Activated T-cell treated with anti-CD3 and anti-CD28 coated beads, Interleukin-2, amount 50 U/mL, for 72 hours (primary cell): ENCODE results near the gene KLHL33. TPM values are rescaled to one million over a fixed set of nuclear protein-coding genes. Genes with fewer than 3 reads are reported as not detected.

ENCODE experiments used
- ATAC-seq, 2 donors: fragments of 150-1000 bp; cut with Tn5 transposase; replicated peaks in 1 of 2; 2 replicates each; pipeline ENCODE4 v1.10.0; 2021; ENCODE audit warnings: moderate library complexity in 2 of 2, mild to moderate bottlenecking in 1 of 2
- DNase-seq, 2 donors: peaks; one replicate each; pipeline ENCODE4 v3.0.0; 2021 to 2022; ENCODE audit warnings: mixed read lengths in 1 of 2
- H3K27ac Mint-ChIP-seq: one replicate; pipeline ENCODE4 v1.8.0; 2022; ENCODE audit warnings: mild to moderate bottlenecking, moderate library complexity, mixed read lengths
- H3K27me3 Mint-ChIP-seq: one replicate; pipeline ENCODE4 v1.8.0; 2022; ENCODE audit warnings: low read depth, mixed read lengths
- H3K36me3 Mint-ChIP-seq, 2 donors: one replicate each; pipeline ENCODE4 v1.8.0; 2022; ENCODE audit warnings: mixed read lengths in 2 of 2, mild to moderate bottlenecking in 1 of 2; ENCODE audit not compliant: insufficient read depth in 2 of 2
- H3K4me1 Mint-ChIP-seq: one replicate; pipeline ENCODE4 v1.8.0; 2022; ENCODE audit warnings: low read depth, mixed read lengths
- H3K4me3 Mint-ChIP-seq, 2 donors: one replicate each; pipeline ENCODE4 v1.8.0; 2022; ENCODE audit warnings: mild to moderate bottlenecking in 2 of 2, mixed read lengths in 2 of 2, moderate library complexity in 2 of 2
- H3K9me3 Mint-ChIP-seq, 2 donors: one replicate each; pipeline ENCODE4 v1.8.0; 2022; ENCODE audit warnings: mixed read lengths in 2 of 2
- total RNA-seq, 2 donors: library from RNA; stranded (reverse); gene quantifications; one replicate each; pipeline ENCODE4 v1.2.3, GENCODE V29; 2022

The KLHL33 gene
- total RNA-seq, result under 1 TPM; 0.28 to 0.29 TPM

- no peaks in the 10 kb centered on the region for H3K36me3 Mint-ChIP-seq
- ATAC-seq (no peak), DNase-seq (no peak)
- H3K4me1 Mint-ChIP-seq, result peaks cover 8% of the 10 kb centered on the region
- H3K27ac Mint-ChIP-seq, result no peak within 1 kb of the TSS
- peaks cover 4% of the 10 kb centered on the region for H3K27me3 Mint-ChIP-seq
- no peaks in the 10 kb centered on the region for H3K9me3 Mint-ChIP-seq
- no peak within 1 kb of the TSS for H3K4me3 Mint-ChIP-seq
Observed at GRCh38 chr14:20435582-20436362, at the start of gene KLHL33. Gene KLHL33, minus strand, starts transcription at chr14:20436166. Its CDS starts 355 bp downstream, at chr14:20435811.

GRCh38 chr14:20482382-20482781 is 46.4 kb upstream of the KLHL33 start:
- Mint-ChIP-seq H3K9me3 (peaks cover 0 to 1% of the 10 kb centered on the region in 2 donors), H3K4me1 (peaks cover 23% of the 10 kb centered on the region), H3K36me3 (peaks cover 4 to 11% of the 10 kb centered on the region in 2 donors), H3K27ac (peak overlapping the region; percentile 30), H3K27me3 (no peaks in the 10 kb centered on the region), H3K4me3 (no peak overlapping the region)
- DNase-seq (no peak), ATAC-seq (no peak)

- no peaks in the 10 kb centered on the region for H3K9me3 Mint-ChIP-seq
- no peak for DNase-seq
- no peak overlapping the region for H3K4me3 Mint-ChIP-seq
- no peak for ATAC-seq
- no peak overlapping the region for H3K27ac Mint-ChIP-seq
- H3K36me3 Mint-ChIP-seq, result peaks cover 13 to 33% of the 10 kb centered on the region in 2 donors
- peaks cover 44% of the 10 kb centered on the region for H3K4me1 Mint-ChIP-seq
- H3K27me3 Mint-ChIP-seq, result no peaks in the 10 kb centered on the region
Observed at GRCh38 chr14:20478894-20479293, 42.9 kb upstream of the KLHL33 start.

GRCh38 chr14:20477211-20477876 is 41.4 kb upstream of the KLHL33 start:
- DNase-seq, result peak; percentile 25 to 26
- H3K4me1 Mint-ChIP-seq, result peaks cover 57% of the 10 kb centered on the region

GRCh38 chr14:20476776-20477175 is 40.8 kb upstream of the KLHL33 start:
- Mint-ChIP-seq H3K4me1 (peaks cover 63% of the 10 kb centered on the region), H3K36me3 (peaks cover 24 to 46% of the 10 kb centered on the region in 2 donors), H3K4me3 (peak overlapping the region; percentile 48 to 50), H3K9me3 (no peaks in the 10 kb centered on the region), H3K27ac (peak overlapping the region; percentile 83), H3K27me3 (no peaks in the 10 kb centered on the region)
- ATAC-seq (no peak), DNase-seq (no peak)

More at GRCh38 chr14:20477211-20477876, 41.4 kb upstream of the KLHL33 start:
- Mint-ChIP-seq H3K4me3 (peak overlapping the region; percentile 48 to 50), H3K27ac (peak overlapping the region; percentile 83), H3K36me3 (peaks cover 18 to 43% of the 10 kb centered on the region in 2 donors), H3K27me3 (no peaks in the 10 kb centered on the region), H3K9me3 (no peaks in the 10 kb centered on the region)
- peak; percentile 38 to 51 for ATAC-seq

- peaks cover 32 to 48% of the 10 kb centered on the region in 2 donors for H3K36me3 Mint-ChIP-seq
- H3K4me1 Mint-ChIP-seq, result peaks cover 74% of the 10 kb centered on the region
- no peaks in the 10 kb centered on the region for H3K27me3 Mint-ChIP-seq
- peak overlapping the region; percentile 67 to 78 for H3K4me3 Mint-ChIP-seq
- H3K9me3 Mint-ChIP-seq, result no peaks in the 10 kb centered on the region
- peak overlapping the region; percentile 79 for H3K27ac Mint-ChIP-seq
- DNase-seq (no peak), ATAC-seq (no peak)
Observed at GRCh38 chr14:20472536-20473169, 36.7 kb upstream of the KLHL33 start.

GRCh38 chr14:20470603-20470901 is 34.6 kb upstream of the KLHL33 start:
- Mint-ChIP-seq H3K4me1 (peaks cover 53% of the 10 kb centered on the region), H3K4me3 (peak overlapping the region; percentile 94 to 100), H3K27ac (peak overlapping the region; percentile 99)

GRCh38 chr14:20469890-20470602 is 34.1 kb upstream of the KLHL33 start:
- Mint-ChIP-seq H3K4me1 (peaks cover 47% of the 10 kb centered on the region), H3K27ac (peak overlapping the region; percentile 99), H3K27me3 (no peaks in the 10 kb centered on the region), H3K36me3 (peaks cover 26 to 32% of the 10 kb centered on the region in 2 donors), H3K9me3 (no peaks in the 10 kb centered on the region), H3K4me3 (peak overlapping the region; percentile 94 to 100)
- peak; percentile 76 to 79 for ATAC-seq
- peak; percentile 69 to 70 for DNase-seq

More at GRCh38 chr14:20470603-20470901, 34.6 kb upstream of the KLHL33 start:
- Mint-ChIP-seq H3K36me3 (peaks cover 29 to 36% of the 10 kb centered on the region in 2 donors), H3K9me3 (no peaks in the 10 kb centered on the region), H3K27me3 (no peaks in the 10 kb centered on the region)
- ATAC-seq (no peak), DNase-seq (no peak)

- peaks cover 41% of the 10 kb centered on the region for H3K4me1 Mint-ChIP-seq
- H3K9me3 Mint-ChIP-seq, result no peaks in the 10 kb centered on the region
- DNase-seq (peak; percentile 87 to 90), ATAC-seq (peak; percentile 89 to 90)
- H3K27ac Mint-ChIP-seq, result peak within 1 kb of the TSS; percentile 99
- no peaks in the 10 kb centered on the region for H3K27me3 Mint-ChIP-seq
- peak within 1 kb of the TSS; percentile 94 to 100 for H3K4me3 Mint-ChIP-seq
- H3K36me3 Mint-ChIP-seq, result peaks cover 23 to 25% of the 10 kb centered on the region in 2 donors
Observed at GRCh38 chr14:20469242-20469889, 33.4 kb upstream of the KLHL33 start, which contains the start of gene PNP. Gene PNP, plus strand, starts transcription at chr14:20469406. Its CDS starts 119 bp downstream, at chr14:20469525.

GRCh38 chr14:20468764-20469241 is 32.8 kb upstream of the KLHL33 start:
- H3K27ac Mint-ChIP-seq, result peak overlapping the region; percentile 99

GRCh38 chr14:20461225-20462141 is 25.5 kb upstream of the KLHL33 start, which contains the start of gene PIP4P1:
Gene PIP4P1, minus strand, starts transcription at chr14:20461434. Its CDS starts 109 bp downstream, at chr14:20461325.
- H3K27ac Mint-ChIP-seq, result peak within 1 kb of the TSS; percentile 95
- H3K4me3 Mint-ChIP-seq, result peak within 1 kb of the TSS; percentile 91 to 93
- peak; percentile 98 to 99 for DNase-seq
- H3K27me3 Mint-ChIP-seq, result no peaks in the 10 kb centered on the region
- H3K9me3 Mint-ChIP-seq, result no peaks in the 10 kb centered on the region
- peak; percentile 95 for ATAC-seq
- peaks cover 0 to 16% of the 10 kb centered on the region in 2 donors for H3K36me3 Mint-ChIP-seq
- H3K4me1 Mint-ChIP-seq, result peaks cover 23% of the 10 kb centered on the region

More at GRCh38 chr14:20468764-20469241, 32.8 kb upstream of the KLHL33 start:
- no peaks in the 10 kb centered on the region for H3K27me3 Mint-ChIP-seq
- no peaks in the 10 kb centered on the region for H3K9me3 Mint-ChIP-seq
- H3K4me1 Mint-ChIP-seq, result peaks cover 35% of the 10 kb centered on the region
- ATAC-seq (no peak), DNase-seq (no peak)
- H3K4me3 Mint-ChIP-seq, result peak overlapping the region; percentile 94 to 100
- peaks cover 20 to 21% of the 10 kb centered on the region in 2 donors for H3K36me3 Mint-ChIP-seq
